Body of pancreas (tissue), 4 donors: ENCODE measurements around the gene ASCC3.

Experiments
- CTCF ChIP-seq, 7 experiments: fragments of 450-650 bp in 4 of 7; fragments of 200-600 bp in 3 of 7; sonication (generic) in 3 of 7; IDR thresholded peaks; one replicate each; pipeline ENCODE4 v1.5.1; 2016 to 2019; ENCODE audit warnings: antibody characterized with exemption in 7 of 7
- POLR2A ChIP-seq, 3 donors: fragments of 450-650 bp; IDR thresholded peaks; one replicate each; pipeline ENCODE4 v1.6.1; 2016; ENCODE audit warnings: antibody characterized with exemption in 3 of 3, mild to moderate bottlenecking in 2 of 3

- TF ChIP-seq CTCF (IDR thresholded peaks at IDR 0.05) (no peak), POLR2A (IDR thresholded peaks at IDR 0.05) (no peak)
Observed at GRCh38 chr6:100691972-100692371, 189.2 kb downstream of the ASCC3 start.
